Urinary bladder (tissue), 4 donors: Measurements from ENCODE around the gene GPR152. TPM values are rescaled to one million over a fixed set of nuclear protein-coding genes. Genes with fewer than 3 reads are reported as not detected.
A peak's percentile ranks its signal among the peaks of the same experiment; 100 is the strongest.

Experiments used
- DNase-seq: peaks from one replicate; pipeline ENCODE4 v3.0.0-alpha.2; 2015; ENCODE audit errors: extremely low spot score
- H3K27ac ChIP-seq: one replicate; pipeline ENCODE4 v1.5.1; 2013; ENCODE audit warnings: low read depth, mild to moderate bottlenecking, moderate library complexity
- H3K36me3 ChIP-seq: one replicate; pipeline ENCODE4 v1.6.1; 2013; ENCODE audit warnings: mild to moderate bottlenecking, moderate library complexity; ENCODE audit not compliant: insufficient read depth
- H3K4me1 ChIP-seq: one replicate; pipeline ENCODE4 v1.6.1; 2013; ENCODE audit warnings: mild to moderate bottlenecking, moderate library complexity; ENCODE audit not compliant: insufficient read depth
- H3K4me3 ChIP-seq: one replicate; pipeline ENCODE4 v1.5.1; 2013; ENCODE audit warnings: low read depth, low read length
- WGBS: extraction: QIAGEN DNeasy Blood & Tissue Kit; methylation state at CpG from one replicate; pipeline ENCODE4 v1.1.7; 2013; 5-methylcytosine and 5-hydroxymethylcytosine counted together
- polyA plus RNA-seq: library from polyadenylated mRNA; stranded (reverse); fragments of 200-250 nt; gene quantifications from one replicate; pipeline ENCODE4 v1.2.3, GENCODE V29; 2013
- total RNA-seq: library from RNA; depleted of rRNA; stranded (reverse); fragments of >200 nt; gene quantifications from one replicate; pipeline ENCODE4 v1.2.3, GENCODE V29; 2014
- donor health status: healthy with polysubstance abuse.
- donor health status: healthy.

GPR152 gene
- total and polyA plus RNA-seq, 2 donors: not detected

DNA sequence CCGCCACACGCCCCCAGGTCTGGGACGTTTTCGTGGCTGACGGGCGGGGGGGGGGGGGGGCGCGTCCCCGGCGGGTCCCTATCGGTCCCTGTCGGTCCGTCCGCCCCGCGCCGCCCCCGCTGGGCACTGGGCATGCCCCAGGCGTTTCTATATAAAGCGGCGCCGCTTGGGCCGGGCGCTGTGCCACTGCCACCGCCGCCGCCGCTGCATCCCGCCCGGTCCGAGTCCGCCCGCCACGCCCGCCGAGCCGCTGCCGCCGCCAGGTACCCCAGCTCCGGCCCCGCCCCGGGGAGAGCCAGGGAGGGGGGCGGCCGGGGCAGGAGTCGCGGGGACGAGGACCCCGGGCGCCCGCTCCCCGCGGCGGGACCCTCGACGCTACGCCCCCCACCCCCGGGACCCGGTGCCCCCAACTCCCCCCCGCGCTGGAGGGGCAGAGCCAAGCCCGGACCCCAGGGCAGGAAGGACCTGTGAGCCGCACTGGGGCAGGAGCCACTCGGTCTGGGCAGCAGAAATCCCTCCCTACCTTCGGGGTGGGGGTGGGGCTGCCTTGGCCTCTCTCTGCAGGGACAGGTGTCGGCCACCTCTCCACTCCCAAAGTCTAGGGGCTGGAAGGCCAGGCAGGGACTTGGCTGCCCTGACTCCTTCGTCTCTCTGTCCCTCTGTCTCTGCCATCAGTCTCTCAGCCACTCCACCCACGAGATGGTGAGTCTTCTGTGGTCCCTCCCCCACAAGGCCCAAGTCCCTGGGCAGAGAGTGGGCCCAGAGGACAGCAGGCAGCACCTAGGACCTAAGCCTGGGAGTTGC, 36.8 kb downstream of the GPR152 start, which contains the start of gene CARNS1:
Gene CARNS1 (plus strand): TSS at position 178 of the 804 bp plus-strand sequence. CDS start 522 bp downstream, at position 700.
- Histone ChIP-seq H3K4me3 (peak within 1 kb of the TSS; percentile 22), H3K27ac (no peak within 1 kb of the TSS), H3K36me3 (no peaks in the 10 kb centered on the region), H3K4me1 (peaks cover 2% of the 10 kb centered on the region)
- no peak for DNase-seq
- WGBS: 6% methylated on average over 67 of the region's 67 CpGs

DNA sequence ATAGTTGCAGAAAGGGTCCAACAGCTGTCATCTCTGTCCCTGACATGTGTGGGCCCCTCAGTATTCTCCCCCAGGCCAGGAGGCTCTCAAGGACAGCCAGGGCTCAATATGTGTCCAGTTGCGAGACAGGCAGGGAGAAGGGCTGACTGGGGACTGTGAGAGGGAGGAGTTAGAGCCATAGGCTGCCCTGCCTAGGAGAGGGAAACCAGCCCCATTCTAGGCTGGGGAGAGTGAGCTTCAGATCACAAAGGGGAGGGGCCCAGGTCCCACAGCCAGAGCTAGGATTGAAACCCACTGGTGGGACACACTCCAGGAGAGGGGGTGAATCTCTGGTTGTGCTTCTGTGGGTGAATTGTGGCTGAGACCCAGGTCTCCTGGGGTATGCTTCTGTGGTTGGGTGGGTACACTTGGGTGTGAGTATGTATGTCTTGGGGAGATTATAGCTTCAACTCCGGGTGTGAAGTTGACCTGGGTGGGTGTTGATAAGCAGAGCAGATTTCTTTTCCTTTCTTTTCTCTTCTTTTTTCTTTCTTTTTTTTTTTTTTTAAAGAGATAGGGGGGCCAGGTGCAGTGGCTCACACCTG, 39.2 kb downstream of the GPR152 start:
- Histone ChIP-seq H3K27ac (no peak overlapping the region), H3K36me3 (no peaks in the 10 kb centered on the region), H3K4me3 (no peak overlapping the region), H3K4me1 (no peaks in the 10 kb centered on the region)
- 63% methylated on average over 2 of the region's 2 CpGs for WGBS
- DNase-seq: no peak

DNA sequence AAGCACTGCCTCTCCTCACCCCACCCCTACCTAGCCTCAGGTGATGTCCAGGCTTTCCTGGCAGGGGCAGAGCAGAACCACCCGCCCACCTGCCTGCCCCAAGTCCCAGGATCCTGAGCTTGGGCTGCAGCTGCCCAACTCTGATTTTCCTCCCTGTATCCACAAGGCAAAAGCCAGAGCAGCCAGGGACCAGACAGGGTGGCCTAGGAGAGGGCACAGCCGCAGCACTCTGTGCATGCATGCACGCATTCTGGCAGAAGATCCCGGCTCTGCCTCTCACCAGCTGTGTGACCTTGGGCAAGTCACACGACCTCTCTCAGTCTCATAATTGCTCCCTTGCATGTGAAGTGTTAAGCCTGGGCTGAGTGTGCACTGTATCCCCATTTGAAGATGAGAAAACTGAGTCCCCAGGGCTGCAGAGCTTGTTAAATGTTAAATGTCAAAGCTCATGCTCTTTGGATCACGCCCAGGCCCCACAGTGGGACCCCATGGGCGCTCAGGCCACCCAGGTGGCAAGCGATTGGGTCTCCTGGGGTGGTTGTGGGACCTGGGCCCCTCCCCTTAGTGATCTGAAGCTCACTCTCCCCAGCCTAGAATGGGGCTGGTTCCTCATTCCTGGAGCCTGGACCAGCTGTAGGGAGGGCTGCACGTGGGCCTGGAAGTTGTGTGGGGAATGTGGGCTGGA, 39.9 kb downstream of the GPR152 start:
- 71% methylated on average over 9 of the region's 9 CpGs for WGBS
- H3K4me3 ChIP-seq: no peak overlapping the region
- no peak for DNase-seq
- no peaks in the 10 kb centered on the region for H3K36me3 ChIP-seq
- no peaks in the 10 kb centered on the region for H3K4me1 ChIP-seq
- no peak overlapping the region for H3K27ac ChIP-seq

DNA sequence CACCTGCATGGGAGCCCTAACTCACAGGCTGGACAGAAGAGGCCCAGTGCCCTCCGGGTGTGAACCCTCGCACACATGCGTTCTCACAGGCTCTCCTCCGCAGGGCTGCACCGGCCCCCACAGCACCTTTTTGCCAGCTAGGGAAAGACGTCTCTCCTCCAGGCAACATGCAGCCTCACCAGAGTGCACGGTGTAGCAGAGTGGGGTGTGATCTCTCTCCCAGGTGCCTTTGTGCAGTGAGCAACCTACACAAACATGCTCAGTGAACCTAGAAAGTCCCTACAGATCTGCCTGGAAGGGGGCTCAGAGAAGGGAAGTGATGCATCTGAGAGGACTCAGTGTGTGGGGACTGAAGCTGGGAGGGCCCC, 40.8 kb downstream of the GPR152 start:
- Histone ChIP-seq H3K4me3 (no peak overlapping the region), H3K27ac (no peak overlapping the region), H3K4me1 (no peaks in the 10 kb centered on the region), H3K36me3 (no peaks in the 10 kb centered on the region)
- WGBS: 65% methylated on average over 7 of the region's 7 CpGs
- DNase-seq: no peak

DNA sequence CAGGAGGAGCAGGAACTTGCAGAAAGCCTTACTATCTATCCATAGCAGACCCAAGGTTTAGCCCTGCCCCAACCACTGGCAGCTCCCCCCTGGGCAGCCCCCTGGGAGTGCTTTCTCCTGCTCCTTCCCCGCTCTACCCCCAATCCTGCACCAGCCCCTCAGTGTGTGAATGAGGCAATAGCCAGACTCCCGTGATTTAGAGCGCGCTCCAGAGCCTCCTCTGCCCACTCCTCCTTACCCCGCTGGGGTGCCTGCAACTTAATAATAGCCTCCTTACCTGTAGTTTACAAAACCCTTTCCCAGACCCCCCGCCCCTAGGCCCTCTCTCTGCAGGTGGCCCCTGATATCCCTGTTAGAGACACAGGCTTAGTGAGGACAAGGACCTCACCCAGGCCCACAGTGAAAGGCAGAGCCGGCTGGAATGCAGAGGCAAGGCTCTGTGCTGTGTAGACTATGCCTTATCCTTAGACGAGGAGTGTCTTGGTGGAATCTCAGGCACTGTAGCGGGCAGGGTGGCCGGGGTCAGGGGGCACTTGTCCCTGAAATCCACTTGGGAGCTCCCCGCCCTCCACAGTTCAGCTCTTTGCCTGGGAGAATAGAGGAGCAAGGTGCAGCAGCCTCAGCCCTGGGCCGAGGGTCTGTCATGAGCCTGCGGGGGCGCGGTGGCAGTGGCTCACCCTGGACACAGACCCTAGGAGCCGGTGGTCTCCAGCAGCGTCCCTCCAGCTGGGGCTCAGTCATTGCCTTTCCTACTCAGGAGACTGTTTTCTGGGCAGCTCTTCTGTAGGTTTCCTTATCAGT, 41.3 kb downstream of the GPR152 start:
- WGBS: 72% methylated on average over 17 of the region's 17 CpGs
- H3K36me3 ChIP-seq: no peaks in the 10 kb centered on the region

DNA sequence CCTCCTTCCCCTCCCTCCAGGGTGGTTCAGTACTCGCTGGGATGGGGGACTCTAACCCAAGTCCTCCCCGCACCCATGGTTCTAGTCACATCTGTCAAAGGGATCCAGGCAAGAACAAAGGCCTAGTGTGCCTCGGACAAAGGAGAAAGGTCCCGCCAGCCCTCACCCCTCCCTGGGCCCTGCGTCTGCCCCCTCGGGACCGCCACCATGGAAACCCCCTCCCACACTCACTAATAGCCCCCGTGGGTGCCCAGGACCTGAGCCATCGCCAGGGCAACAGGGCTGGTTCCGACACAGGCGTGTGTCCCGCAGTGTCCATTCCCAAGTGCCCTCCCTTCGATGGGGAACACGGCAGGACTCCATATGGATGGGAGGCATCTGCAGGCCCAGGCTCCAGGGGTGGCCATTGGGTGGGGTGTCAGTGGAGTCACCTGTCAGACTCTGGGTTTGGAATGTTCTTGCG, 42.1 kb downstream of the GPR152 start:
- no peaks in the 10 kb centered on the region for H3K4me1 ChIP-seq
- no peaks in the 10 kb centered on the region for H3K36me3 ChIP-seq
- DNase-seq: no peak
- no peak overlapping the region for H3K27ac ChIP-seq
- no peak overlapping the region for H3K4me3 ChIP-seq
- whole genome bisulfite sequencing: 67% methylated on average over 15 of the region's 15 CpGs

More for the DNA sequence above, 41.3 kb downstream of the GPR152 start:
- Histone ChIP-seq H3K4me1 (no peaks in the 10 kb centered on the region), H3K4me3 (no peak overlapping the region), H3K27ac (no peak overlapping the region)
- no peak for DNase-seq

DNA sequence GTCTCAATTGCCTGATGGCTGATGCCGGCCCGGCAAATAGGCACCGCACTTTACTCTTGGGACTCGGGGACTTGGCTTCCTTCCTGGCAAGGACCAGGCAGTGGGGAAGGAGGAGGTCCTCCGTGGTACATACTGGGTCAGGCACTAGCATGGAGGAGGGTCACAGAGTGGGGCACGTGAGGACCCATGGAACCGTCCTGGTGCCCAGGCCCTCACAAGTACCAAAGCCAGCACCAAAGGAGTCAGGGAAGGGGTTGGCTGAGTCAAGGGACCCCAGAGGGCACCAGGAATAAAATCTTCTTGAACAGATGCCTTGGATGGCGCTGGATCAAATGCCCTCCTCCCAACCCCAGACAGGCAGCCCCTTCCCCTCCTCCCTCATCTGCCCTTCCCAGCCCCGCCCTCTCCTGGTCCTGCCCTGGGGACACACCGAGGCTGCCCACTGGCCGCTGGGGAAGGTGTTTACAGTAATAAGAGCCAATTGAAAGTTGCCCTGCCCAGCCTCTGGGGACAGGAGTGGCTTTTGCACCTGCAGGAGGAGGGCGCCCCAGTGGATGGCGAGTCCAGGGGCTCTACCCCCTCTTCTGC, 42.7 kb downstream of the GPR152 start:
- no peak overlapping the region for H3K4me3 ChIP-seq
- H3K27ac ChIP-seq: no peak overlapping the region
- H3K36me3 ChIP-seq: no peaks in the 10 kb centered on the region
- H3K4me1 ChIP-seq: no peaks in the 10 kb centered on the region
- no peak for DNase-seq
- WGBS: 29% methylated on average over 13 of the region's 13 CpGs

DNA sequence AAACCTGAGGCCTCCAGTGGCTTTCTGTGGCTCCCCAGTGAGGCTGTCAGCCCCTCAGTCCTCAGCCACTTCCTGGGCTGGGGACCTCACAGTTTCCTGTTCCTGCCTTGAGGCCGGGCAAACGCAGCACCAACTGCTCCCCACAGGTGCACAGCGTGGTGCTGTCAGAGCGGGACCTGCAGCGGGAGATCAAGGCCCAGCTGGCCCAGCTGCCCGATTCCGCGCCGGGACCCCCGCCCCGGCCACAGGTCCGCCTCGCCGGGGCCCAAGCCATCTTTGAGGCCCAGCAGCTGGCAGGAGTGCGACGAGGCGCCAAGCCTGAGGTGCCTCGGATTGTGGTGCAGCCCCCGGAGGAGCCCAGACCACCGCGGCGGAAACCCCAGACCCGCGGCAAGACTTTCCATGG, 43.3 kb downstream of the GPR152 start:
- no peak overlapping the region for H3K27ac ChIP-seq
- no peaks in the 10 kb centered on the region for H3K4me1 ChIP-seq
- H3K4me3 ChIP-seq: peak overlapping the region; percentile 3
- no peaks in the 10 kb centered on the region for H3K36me3 ChIP-seq
- DNase-seq: no peak
- 64% methylated on average over 24 of the region's 24 CpGs for WGBS

DNA sequence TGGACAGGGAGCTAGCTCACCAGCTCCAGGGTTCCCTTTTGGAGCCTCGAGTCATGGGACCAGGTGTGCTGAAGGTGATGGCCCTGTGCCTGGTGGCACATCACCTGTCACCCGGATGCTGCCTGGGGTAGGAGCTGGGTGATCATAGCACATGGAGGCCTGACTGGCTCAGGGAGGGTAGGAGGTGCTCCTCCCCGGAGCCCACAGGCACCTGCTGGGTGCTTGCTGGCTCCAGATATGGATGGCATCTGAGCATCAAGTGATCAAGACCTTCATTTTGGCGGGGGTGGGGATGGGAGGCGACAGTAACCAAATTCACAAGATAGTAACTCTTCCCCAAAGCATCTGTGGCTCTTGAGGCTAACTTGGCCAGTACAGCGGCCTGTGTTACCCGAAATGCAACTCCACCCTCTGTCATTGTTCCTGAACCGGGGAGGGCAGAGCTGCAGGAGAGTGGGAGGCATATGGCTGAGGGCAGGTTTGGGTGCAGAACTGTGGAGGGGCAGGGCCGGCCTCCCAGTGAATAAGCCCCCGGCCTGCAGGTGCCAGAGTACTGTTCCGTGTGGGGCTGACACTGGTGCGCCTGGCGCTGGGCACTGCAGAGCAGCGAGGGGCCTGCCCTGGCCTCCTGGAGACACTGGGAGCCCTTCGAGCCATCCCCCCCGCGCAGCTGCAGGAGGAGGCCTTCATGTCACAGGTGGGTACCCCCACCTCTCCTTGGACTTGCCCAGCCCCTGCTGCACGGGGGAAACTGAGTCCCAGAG, 43.9 kb downstream of the GPR152 start:
- H3K36me3 ChIP-seq: no peaks in the 10 kb centered on the region
- no peak overlapping the region for H3K27ac ChIP-seq
- H3K4me1 ChIP-seq: no peaks in the 10 kb centered on the region
- no peak overlapping the region for H3K4me3 ChIP-seq
- no peak for DNase-seq
- WGBS: 74% methylated on average over 18 of the region's 18 CpGs

DNA sequence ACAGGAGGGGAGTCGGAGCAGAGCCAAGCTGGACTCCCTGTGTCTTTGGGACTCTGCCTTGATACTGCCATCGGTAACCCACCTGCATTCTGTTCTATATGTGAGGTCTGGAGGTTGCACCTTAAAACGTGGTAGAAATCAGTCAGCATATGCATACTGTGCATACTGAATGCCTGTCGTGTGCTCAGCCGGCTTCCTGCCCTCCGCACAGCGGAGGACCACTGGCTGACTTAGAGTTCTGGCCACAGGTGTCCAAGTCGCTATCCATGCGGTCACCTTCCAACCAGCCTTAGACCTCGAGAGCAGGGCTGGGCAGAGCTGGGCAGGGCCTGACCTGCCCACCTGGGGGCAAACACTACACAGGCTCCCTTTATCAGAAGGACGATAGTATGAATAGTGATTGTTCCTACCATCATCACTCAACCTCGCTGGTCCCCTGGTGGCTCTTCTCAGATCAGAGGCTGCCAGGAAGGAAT, 44.8 kb downstream of the GPR152 start:
- Histone ChIP-seq H3K4me3 (no peak overlapping the region), H3K4me1 (no peaks in the 10 kb centered on the region), H3K36me3 (no peaks in the 10 kb centered on the region), H3K27ac (no peak overlapping the region)
- 62% methylated on average over 12 of the region's 12 CpGs for WGBS
- no peak for DNase-seq

DNA sequence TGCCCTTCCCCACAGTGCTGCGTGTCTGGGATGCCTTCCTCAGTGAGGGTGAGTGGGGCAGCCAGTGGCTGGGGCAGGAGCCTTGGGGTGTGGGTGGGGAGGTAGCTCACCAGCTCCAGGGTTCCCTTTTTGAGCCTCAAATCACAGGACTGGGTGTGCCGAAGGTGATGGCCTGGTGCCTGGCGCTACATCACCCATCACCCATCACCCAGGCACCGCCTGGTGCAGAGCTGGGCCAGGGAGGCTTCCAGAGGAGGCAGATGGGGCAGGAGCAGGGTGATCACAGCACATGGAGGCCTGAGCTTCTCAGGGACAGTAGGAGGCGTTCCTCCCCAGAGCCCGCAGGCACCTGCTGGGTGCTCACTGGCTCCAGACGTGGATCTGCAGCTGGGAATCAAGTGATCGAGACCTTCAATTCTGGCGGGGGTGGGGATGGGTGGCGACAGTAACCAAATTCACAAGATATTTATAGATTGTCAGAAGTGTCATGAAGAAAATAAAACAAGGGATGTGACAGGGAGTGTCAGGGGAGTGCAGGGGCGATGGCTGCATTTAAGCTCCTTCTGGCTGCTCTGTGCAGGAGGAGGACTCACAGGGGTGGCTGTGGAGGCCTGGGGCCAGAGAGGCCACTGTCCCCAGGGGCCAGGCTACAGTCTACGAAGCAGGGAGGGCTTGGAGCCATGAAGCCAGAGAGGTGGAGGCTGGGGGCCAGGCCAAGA, 45.4 kb downstream of the GPR152 start:
- no peaks in the 10 kb centered on the region for H3K4me1 ChIP-seq
- no peaks in the 10 kb centered on the region for H3K36me3 ChIP-seq
- WGBS: 47% methylated on average over 12 of the region's 12 CpGs
- no peak for DNase-seq
- H3K4me3 ChIP-seq: no peak overlapping the region
- no peak overlapping the region for H3K27ac ChIP-seq

DNA sequence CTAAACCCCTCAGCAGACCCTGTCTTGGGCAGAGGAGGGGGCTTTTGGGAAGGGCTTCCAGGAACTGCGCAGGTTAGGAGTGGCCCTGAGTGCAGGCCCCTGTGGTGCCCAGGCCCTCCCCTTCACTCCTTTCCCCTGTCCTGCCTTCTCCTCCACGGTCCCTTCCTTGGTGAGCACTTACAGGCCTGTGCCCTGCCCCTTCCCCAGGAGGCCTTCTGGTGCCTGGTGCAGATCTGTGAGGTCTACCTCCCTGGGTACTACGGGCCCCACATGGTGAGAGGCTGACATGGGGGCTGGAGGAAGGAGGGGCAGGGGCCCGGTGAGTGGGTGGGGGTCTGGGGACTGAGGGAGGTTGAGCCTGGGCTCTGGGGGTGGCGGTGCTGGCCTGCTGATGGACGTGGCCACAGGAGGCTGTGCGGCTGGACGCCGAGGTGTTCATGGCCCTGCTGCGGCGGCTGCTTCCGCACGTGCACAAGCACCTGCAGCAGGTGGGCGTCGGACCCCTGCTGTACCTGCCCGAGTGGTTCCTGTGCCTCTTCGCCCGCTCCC, 46.0 kb downstream of the GPR152 start:
- 80% methylated on average over 18 of the region's 18 CpGs for WGBS
- no peak for DNase-seq
- H3K27ac ChIP-seq: no peak overlapping the region
- no peaks in the 10 kb centered on the region for H3K4me1 ChIP-seq
- H3K36me3 ChIP-seq: no peaks in the 10 kb centered on the region
- no peak overlapping the region for H3K4me3 ChIP-seq
